ENCODE results near the gene RCAN2.

RCAN2 gene

DNA sequence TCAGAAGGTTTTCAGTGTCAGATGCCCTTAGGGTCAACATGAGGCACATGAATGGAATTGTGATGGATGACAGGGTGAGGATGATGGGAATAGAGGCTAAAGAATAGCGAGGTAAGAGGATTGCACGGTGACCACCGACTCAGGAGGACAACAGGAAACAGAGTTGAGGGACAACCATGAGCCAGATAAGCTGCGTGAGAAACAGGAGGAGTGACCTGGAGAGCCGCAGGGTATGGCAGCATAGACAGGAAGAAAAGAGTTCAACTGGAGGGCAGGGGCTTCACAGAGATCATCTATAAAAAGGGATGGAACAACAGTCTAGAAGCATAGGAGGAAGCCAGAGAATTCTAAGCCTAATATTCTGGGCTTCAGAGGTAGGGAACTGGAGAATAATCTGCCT, 235.7 kb downstream of the RCAN2 start:
- DNase-seq (ENCODE audit: low read depth in 2 of 2): no peak

- no peak for DNase-seq (ENCODE audit: low read depth in 2 of 2)
Measured at GRCh38 chr6:46254946-46255345, 236.3 kb downstream of the RCAN2 start.

- peak; percentile 6 to 7 for DNase-seq (ENCODE audit: low read depth in 2 of 2)
Measured at GRCh38 chr6:46254331-46254730, 236.9 kb downstream of the RCAN2 start.

DNA sequence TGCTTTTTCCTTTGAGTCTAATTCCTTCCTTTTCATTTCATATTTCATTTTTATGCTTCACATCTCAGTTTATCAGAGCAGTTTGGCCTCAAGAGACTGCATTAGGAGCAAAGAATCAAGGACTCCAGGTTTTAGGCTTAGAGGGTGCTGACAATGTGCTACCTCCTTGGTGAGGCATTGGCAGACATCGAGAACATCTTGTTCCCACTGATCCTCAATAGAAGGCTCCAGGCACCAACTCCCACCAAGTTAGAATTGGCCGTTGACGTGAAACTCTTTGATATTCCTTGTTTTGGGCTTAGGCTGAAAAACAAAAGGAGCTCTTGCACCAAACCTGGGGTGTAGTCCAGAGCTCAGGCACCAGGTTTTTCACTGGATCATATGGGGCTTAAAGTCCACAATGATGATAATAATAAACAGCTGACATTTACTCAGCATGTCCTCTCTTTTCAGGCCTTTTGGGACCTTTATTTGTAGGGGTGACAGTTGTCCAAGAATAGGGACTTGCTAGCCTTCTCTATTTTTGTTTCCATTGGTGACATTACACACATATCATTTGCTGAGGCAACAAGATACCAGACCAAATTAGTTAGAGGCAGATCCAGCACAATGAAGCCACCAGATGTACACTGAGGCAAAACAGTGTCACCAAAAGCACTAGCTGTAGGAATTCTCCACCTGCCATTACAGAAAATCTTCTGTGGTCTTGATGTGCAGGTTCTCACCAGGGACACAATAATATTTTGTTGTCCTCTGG, 239.5 kb downstream of the RCAN2 start:
- DNase-seq (ENCODE audit: low read depth in 2 of 2): no peak

- DNase-seq (ENCODE audit: low read depth in 2 of 2): no peak
Measured at GRCh38 chr6:46248143-46248542, 243.1 kb downstream of the RCAN2 start.

DNA sequence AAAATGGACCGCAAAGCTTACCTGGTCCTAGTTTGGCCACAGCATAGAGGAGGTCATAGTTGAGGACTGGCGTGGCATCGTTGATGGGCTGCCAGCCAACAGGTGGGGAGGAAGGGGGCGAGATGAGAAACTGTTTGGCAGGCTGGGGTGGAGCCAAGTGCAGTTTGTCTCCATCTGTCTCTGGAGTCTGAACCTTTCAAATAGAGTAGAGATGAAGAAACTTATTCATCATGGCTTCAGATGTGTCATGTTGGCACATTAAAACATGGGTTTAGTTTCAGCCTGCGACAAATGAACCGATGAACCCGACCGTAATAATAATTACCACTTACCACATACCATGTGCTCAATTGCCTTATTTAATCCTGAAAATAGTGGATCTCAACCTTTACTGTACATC, 244.5 kb downstream of the RCAN2 start:
- DNase-seq (ENCODE audit: low read depth in 2 of 2): no peak

DNA sequence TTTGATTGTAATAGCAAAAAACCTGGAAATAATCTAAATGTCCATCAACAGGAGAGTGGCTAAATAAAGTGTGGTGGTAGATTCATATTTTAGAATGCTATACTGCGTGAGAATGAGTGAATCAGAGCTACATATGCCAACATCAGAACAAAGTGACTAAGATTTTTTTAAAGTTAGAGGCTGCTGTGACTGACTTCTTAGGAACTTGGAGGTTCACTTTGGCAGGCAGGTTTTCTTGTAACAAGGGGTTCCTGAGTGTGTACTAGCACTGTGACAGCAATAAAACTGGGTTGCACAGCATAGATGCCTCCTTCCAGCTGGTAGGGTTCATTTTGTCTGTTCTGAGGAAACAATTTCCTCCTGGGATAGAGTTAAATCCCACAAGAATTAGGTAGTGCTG, 245.2 kb downstream of the RCAN2 start:
- DNase-seq (ENCODE audit: low read depth in 2 of 2): no peak

- DNase-seq (ENCODE audit: low read depth in 2 of 2): no peak
Measured at GRCh38 chr6:46244670-46245069, 246.6 kb downstream of the RCAN2 start.

- no peak for DNase-seq (ENCODE audit: low read depth in 2 of 2)
Measured at GRCh38 chr6:46243754-46244153, 247.5 kb downstream of the RCAN2 start.

DNA sequence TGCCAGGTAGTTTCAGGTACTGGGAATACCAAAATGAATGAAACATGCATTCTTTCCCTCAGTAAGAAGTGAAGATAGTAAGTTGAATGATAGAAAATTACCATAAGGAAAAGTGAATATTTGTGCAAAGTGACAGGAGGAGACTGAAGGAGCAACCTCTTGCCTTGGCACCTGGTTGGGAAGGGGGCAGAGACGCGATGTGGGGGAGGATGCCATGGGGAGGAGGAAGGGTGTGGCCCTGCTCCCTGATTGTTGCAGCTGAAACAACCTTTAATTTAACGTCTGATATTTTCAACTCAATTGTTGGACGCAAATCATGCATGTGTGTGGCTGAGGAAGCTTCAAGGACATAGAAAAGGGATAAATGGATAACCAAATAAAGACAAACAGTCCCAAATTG, 248.3 kb downstream of the RCAN2 start:
- DNase-seq (ENCODE audit: low read depth in 2 of 2): no peak

DNA sequence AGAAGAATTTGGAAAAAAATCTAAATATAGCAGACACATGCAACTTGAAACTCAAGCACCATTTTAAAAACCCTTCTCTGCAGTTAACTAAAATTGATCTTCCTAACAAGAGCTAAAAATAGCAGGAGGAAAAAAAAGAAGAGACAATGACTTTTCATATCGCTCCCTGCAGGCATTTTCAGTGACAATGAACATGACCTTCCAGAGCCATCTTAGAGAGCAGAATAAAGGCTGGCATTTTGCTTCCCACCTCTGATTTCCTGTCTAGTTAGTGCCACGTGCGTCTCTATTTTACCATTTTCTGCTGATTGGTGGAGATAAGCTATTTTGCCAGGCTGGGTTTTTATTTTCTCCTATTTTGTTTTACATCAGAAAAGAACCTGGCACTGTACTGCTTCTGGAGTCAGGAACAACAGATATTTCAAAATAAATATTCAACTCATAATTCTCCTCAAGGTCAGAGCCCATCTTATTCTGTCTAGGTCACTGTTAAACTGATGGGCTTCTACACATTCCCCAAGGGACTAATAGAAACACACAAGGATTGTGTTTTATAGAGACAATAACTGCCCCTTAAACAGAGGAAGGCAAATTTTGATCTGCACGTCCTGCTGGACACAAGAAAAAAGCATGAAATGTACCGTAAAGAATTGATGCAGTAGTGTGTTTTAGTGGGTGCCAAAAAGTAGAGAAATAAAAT, 250.2 kb downstream of the RCAN2 start:
- no peak for DNase-seq (ENCODE audit: low read depth in 2 of 2)

DNA sequence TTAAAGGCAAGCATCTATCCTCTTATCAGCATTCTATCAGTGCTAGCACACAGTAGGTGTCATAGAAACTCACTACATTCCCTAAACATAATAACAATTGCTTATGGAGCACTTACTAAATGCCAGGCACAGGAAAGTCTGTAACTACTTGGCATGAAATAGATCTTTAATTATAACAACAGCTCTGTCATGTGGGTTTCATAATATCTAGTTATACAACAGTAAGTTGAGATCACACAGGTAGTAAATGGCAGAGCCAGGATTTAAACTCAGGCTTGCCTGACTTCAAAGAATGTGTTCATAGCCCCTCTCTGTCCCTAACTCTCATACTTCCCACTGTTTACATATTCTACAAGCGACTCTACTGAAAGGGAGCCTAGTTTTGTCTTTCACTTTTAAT, 254.5 kb downstream of the RCAN2 start:
- no peak for DNase-seq (ENCODE audit: low read depth in 2 of 2)

DNA sequence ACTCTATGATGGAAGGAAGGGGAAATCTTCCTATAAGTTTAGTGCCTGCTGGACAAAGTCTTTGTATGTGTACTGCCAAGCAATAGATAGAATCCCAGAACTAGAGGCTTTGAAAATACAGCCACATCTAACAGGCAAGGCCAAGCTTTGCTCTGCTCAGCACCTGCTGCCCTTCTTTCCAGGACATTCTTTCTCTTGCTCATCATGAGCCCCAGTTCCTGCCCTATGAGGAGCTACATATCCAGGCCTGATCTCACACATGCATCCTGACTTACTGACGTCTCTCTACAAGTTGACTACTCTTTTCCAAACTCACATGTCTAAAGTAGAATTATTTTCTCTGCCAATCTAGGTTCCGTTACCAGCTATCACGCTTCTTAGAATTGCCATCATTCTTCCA, 256.0 kb downstream of the RCAN2 start:
- no peak for DNase-seq (ENCODE audit: low read depth in 2 of 2)

GRCh38 chr6:46234700-46235099, 256.5 kb downstream of the RCAN2 start:
- no peak for DNase-seq (ENCODE audit: low read depth in 2 of 2)

- DNase-seq (ENCODE audit: low read depth in 2 of 2): no peak
Measured at GRCh38 chr6:46234156-46234556, 257.1 kb downstream of the RCAN2 start.

DNA sequence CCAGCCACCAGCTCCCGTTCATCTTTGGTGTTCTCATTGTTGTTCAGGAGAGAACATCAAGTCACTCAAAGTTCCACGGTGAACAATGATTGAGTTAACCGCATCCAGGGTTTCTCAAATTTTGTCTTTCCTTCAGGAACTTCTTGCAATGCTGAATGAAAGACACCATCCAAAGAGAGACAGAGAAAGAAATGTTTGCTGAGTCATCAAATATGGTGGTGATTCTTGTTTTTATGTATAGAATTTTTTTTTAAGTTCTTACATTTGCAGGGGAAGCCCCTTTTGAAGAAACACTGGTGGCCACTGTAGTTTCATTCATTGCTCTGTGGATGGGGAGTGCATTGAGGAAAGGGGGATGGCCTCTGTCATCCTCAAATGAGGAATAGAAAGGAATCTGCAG, 258.1 kb downstream of the RCAN2 start:
- no peak for DNase-seq (ENCODE audit: low read depth in 2 of 2)

GRCh38 chr6:46222286-46222685, 269.0 kb downstream of the RCAN2 start:
- no peak for DNase-seq (ENCODE audit: low read depth in 2 of 2)

DNA sequence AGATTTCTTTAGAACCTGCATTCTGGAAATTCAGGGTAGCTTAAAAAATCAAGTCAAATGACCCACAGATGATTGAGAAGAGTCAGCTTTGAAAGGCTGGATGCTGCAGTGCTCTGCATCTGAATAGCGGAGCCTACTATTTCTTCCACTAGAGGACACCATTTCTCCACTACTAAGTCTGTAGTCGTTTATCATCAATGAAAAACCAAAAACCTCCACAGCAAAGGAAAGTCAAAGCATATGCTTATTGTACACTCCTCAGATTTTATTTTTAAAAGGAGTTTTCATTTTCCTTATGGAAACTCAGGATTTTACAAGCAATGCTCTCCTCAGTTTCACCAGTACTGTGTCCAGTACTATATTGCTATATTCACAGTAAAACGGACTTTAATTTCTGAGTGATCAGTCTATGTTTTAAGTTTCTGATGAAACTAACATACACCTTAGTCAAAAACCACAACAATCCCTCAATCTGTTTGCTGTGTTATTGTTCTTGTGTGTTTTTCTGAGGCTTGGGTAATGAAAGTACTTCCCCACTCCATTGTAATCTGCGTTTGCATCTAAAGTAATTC, 269.9 kb downstream of the RCAN2 start:
- DNase-seq (ENCODE audit: low read depth in 2 of 2): peak; percentile 20 to 21

DNA sequence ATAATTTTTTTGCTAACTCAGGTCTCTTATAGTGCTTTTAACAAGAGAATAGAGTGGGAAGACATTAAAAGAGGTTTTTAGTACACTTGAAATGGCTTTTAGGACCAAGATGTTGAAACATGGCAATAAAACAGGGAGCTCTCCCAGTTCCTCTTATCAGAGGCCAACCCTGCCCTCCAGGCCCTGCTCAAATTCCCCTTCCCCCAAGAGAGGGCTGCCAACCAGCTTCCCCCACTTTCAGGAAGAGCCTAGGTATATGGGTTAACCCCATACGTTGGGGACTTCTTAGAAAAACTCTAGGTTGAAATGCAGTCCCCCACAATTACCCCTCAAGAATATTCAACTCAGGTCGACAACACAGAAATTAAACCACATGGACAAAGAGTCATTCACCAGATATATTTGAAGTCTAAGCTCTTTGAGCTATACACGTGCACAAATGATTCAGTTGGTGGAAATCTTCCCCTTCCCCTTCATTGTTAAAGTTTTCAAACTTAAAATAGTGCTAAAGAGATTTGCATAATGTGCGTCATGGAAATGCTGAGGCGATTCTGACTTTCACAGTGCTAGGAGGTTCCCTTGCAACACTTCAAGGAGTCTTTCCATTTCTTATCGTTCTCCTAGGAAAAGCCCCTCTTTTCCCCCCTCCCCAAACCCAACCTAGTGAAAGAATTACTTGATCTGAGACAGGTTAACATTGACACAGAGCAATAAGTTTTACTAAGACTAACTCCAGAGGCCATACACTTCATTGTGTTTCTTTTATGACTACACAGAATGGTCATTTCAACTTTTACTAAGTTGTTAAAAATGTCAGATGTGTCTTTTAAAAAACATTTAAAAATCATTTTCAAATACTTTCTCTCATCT, 270.7 kb downstream of the RCAN2 start:
- no peak for DNase-seq (ENCODE audit: low read depth in 2 of 2)

GRCh38 chr6:46219661-46220060, 271.6 kb downstream of the RCAN2 start:
- no peak for DNase-seq (ENCODE audit: low read depth in 2 of 2)

GRCh38 chr6:46218457-46218856, 272.8 kb downstream of the RCAN2 start:
- no peak for DNase-seq (ENCODE audit: low read depth in 2 of 2)

GRCh38 chr6:46217671-46218131, 273.5 kb downstream of the RCAN2 start:
- no peak for DNase-seq (ENCODE audit: low read depth in 2 of 2)
